Retinal pigment epithelial cell (primary cell): ENCODE results near the gene SGPP2.

Experiments used
- DNase-seq: peaks from one replicate; pipeline ENCODE4 v3.0.0-alpha.2; 2010; ENCODE audit warnings: low read depth
- H3K4me3 ChIP-seq: 2 replicates; pipeline ENCODE4 v1.5.1; 2011; ENCODE audit warnings: mild to moderate bottlenecking, low read length, control low read depth, moderate library complexity
- TF ChIP-seq, protein P1 (sequence below): conservative IDR thresholded peaks from 2 replicates; pipeline ENCODE4 v1.5.1; 2011; ENCODE audit warnings: low read depth, low read length, control low read depth, inconsistent platforms

Gene SGPP2

DNA sequence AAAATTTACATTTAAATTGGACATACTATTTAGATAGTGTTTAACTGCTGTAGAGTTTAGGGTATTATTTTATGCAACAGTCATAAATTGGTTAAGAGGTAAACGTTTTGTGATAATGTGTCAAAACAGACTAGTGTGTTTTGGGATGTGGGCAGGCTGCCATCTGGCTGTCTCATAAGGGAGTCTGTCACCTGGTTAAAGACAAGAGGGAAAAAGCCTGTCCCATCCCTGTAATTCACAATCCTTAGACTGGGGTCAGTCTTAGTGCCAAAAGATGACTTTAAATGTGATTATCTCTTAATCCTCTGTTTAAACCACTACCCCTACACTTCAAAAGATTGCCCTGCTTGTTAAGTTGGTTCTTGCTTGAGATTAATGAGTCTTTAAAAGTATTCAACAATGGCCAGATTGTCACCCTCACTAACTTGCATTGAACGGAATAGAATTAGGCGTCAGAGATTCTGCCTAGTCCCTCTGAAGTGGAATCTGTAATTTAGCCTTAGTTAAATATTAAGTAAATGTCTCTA, 59.2 kb downstream of the SGPP2 start:
- TF ChIP-seq, protein P1, sequence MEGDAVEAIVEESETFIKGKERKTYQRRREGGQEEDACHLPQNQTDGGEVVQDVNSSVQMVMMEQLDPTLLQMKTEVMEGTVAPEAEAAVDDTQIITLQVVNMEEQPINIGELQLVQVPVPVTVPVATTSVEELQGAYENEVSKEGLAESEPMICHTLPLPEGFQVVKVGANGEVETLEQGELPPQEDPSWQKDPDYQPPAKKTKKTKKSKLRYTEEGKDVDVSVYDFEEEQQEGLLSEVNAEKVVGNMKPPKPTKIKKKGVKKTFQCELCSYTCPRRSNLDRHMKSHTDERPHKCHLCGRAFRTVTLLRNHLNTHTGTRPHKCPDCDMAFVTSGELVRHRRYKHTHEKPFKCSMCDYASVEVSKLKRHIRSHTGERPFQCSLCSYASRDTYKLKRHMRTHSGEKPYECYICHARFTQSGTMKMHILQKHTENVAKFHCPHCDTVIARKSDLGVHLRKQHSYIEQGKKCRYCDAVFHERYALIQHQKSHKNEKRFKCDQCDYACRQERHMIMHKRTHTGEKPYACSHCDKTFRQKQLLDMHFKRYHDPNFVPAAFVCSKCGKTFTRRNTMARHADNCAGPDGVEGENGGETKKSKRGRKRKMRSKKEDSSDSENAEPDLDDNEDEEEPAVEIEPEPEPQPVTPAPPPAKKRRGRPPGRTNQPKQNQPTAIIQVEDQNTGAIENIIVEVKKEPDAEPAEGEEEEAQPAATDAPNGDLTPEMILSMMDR: no peak
- no peak for DNase-seq

GRCh38 chr2:222485367-222486211, 61.2 kb downstream of the SGPP2 start:
- no peak overlapping the region for H3K4me3 ChIP-seq
- TF ChIP-seq, protein P1: no peak
- no peak for DNase-seq

More for the DNA sequence above, 59.2 kb downstream of the SGPP2 start:
- no peak overlapping the region for H3K4me3 ChIP-seq

GRCh38 chr2:222490131-222490530, 65.8 kb downstream of the SGPP2 start:
- no peak overlapping the region for H3K4me3 ChIP-seq
- TF ChIP-seq, protein P1: no peak
- no peak for DNase-seq

DNA sequence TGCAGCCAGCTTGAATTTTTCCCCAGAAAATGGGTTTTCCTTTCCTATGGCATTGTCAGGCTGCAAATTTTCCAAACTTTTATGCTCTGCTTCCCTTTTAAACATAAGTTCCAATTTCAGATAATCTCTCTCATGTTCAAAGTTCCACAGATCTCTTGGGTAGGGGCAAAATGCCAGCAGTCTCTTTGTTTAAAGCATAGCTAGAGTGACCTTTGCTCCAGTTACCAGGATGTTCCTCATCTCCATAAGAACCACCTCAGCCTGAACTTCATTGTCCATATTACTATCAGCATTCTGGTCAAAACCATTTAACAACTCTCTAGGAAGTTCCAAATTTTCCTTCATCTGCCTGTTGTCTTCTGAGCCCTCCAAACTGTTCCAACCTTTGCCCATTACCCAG, 68.3 kb downstream of the SGPP2 start:
- DNase-seq: no peak
- TF ChIP-seq, protein P1: no peak
- H3K4me3 ChIP-seq: no peak overlapping the region

GRCh38 chr2:222494104-222494739, 69.9 kb downstream of the SGPP2 start:
- no peak for DNase-seq
- TF ChIP-seq, protein P1: no peak

DNA sequence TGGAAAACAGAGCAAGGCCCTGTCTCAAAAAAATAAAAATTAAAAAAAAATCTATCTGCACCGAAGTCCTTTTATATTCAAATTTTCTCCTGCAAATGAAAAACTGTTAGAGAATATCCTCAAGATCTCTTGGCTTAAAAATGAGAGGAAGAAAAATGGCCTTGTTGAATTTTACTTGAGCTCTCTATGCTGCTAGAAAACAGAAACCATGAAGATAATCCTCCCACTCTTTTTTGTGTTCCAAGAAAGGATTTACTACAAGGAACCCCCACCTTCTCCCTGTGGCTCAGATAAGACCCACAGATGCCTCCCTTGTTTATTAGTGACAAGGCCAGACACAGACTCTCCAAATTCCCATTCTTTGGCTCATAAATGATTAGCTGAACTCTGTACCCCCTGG, 71.0 kb downstream of the SGPP2 start:
- TF ChIP-seq, protein P1: no peak
- no peak for DNase-seq

More at GRCh38 chr2:222494104-222494739, 69.9 kb downstream of the SGPP2 start:
- no peak overlapping the region for H3K4me3 ChIP-seq

More for the DNA sequence above, 71.0 kb downstream of the SGPP2 start:
- no peak overlapping the region for H3K4me3 ChIP-seq
